ENCODE measurements around the gene RHOU.

The RHOU gene

GRCh38 chr1:228785366-228786330 lies 50.4 kb downstream of the RHOU start:
- DNase-seq: no peak

DNA sequence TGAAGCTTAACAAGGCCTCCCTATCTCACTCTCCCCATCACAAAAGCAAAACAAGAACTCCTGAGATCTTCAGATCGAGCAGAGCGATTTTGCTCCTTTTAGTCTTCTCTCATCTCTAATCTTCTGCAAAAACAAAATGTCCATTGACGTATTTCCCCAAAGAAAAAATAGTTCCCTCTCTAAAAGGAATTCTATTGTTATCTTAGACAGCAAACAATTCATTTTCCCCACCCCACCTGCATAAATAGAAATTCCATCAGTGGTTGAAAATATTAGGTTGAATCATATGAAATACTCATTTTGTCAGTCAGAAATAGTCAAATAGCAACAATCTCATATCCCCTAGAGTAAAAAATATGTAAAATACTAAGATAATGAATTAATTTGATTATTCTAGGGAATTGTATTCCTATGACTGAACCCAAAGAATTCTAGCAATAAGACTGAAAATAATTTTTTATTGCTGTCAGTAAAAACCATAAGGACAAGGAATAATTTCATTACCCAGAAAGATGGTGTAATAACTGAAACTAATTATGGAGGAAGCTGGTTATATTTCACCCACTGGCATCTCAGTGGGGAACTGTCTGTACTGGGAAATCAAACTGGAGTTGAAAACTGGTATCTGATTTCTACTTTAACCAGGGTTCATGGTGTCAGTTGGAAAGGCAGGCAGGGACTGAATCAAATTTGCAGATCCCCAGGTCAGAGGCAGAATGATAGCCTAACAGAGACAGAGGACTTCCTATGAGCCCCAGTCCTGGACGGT lies 51.3 kb downstream of the RHOU start:
- no peak for DNase-seq

DNA sequence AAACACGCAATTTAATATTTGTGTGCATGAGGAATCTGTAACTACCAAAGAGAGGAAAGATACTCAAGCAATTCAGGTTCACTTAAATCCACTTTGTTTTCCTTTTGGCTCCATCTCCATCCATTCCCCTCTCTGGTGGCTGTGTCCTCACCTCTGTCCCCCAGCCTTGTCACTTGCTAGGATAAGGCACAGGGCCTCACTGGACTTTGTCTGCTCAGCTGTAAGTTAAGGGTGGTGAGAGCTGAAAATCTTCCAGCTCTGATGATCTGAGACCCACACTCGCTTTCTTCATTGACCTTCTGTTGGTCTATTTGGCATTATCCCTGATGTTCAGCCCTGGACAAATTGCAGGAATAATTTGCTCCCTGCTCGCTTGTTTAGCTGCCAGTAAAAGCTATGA lies 56.5 kb downstream of the RHOU start:
- DNase-seq: no peak

GRCh38 chr1:228792601-228793000 lies 57.3 kb downstream of the RHOU start:
- DNase-seq: no peak

DNA sequence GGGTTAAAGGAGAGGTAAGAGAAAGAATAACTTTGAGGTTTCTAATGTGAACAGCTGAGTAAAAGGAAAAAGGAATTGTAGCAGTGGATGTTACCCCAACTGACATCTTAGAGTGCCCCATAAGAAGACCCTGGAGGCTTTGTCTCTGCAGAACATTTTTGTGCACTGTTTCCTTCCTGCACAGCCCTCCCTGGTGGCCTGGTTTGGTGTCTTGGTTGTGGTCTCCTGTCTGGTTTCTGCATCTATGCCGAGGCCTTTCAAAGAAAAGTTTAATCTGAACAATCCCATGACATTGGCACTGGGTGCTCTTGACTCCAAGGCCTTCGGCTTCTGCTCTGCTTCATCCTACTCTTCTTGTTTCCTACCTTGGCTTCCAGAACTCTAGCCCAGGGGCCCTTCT lies 57.8 kb downstream of the RHOU start:
- no peak for DNase-seq

DNA sequence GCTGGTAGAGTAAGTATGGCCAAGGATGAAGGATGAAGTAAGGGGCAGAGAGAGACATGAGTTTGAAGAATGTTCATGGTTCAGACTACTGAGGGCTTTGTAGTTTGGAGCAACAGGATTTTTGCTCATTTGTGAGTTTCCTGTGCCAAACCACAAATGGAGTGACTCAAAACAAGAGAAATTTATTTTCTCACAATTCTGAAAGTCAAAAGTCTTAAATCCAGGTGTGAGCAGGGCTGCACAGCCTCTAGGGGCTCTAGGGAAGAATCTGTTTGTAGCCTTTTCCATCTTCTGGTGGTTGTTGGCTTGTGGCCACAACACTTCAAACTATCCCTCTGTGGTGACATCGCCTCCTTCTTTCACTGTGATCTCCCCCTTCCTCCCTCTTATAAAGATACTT lies 58.9 kb downstream of the RHOU start:
- DNase-seq: peak; percentile 11

GRCh38 chr1:228794810-228795209 lies 59.5 kb downstream of the RHOU start:
- peak; percentile 25 for DNase-seq

- no peak for DNase-seq
Observed at GRCh38 chr1:228795596-228795995, 60.3 kb downstream of the RHOU start.

Data from stimulated activated CD4-positive, alpha-beta T cell treated with anti-CD3 and anti-CD28 coated beads, Interleukin-4, amount 100 ng/mL, for 1 hour (primary cell).